Retinal pigment epithelial cell (primary cell): ENCODE results near the gene NLRP8.

ENCODE experiments used
- DNase-seq: peaks from one replicate; pipeline ENCODE4 v3.0.0-alpha.2; 2010; ENCODE audit warnings: low read depth
- H3K4me3 ChIP-seq: 2 replicates; pipeline ENCODE4 v1.5.1; 2011; ENCODE audit warnings: mild to moderate bottlenecking, low read length, control low read depth, moderate library complexity
- CTCF ChIP-seq: conservative IDR thresholded peaks from 2 replicates; pipeline ENCODE4 v1.5.1; 2011; ENCODE audit warnings: low read depth, low read length, control low read depth, inconsistent platforms

The NLRP8 gene

GRCh38 chr19:55947532-55947931 lies at the start of gene NLRP8:
Gene NLRP8 (plus strand): TSS chr19:55947832.
- no peak within 1 kb of the TSS for H3K4me3 ChIP-seq
- TF ChIP-seq CTCF: no peak
- DNase-seq: no peak

- H3K4me3 ChIP-seq: no peak overlapping the region
- no peak for DNase-seq
- no peak for TF ChIP-seq CTCF
These were observed 48.7 kb upstream of the NLRP8 start for GRCh38 chr19:55898911-55899310.

GRCh38 chr19:55901369-55902079 lies 46.1 kb upstream of the NLRP8 start:
- H3K4me3 ChIP-seq: no peak overlapping the region
- no peak for TF ChIP-seq CTCF
- no peak for DNase-seq

GRCh38 chr19:55902080-55902751 lies 45.4 kb upstream of the NLRP8 start:
- H3K4me3 ChIP-seq: no peak overlapping the region
- TF ChIP-seq CTCF: no peak
- DNase-seq: no peak

GRCh38 chr19:55907286-55907685 lies 40.3 kb upstream of the NLRP8 start:
- H3K4me3 ChIP-seq: no peak overlapping the region
- TF ChIP-seq CTCF: no peak

GRCh38 chr19:55907746-55908145 lies 39.9 kb upstream of the NLRP8 start:
- no peak for DNase-seq
- no peak overlapping the region for H3K4me3 ChIP-seq
- TF ChIP-seq CTCF: no peak

More at GRCh38 chr19:55907286-55907685, 40.3 kb upstream of the NLRP8 start:
- no peak for DNase-seq

GRCh38 chr19:55909801-55910200 lies 37.8 kb upstream of the NLRP8 start:
- no peak overlapping the region for H3K4me3 ChIP-seq
- DNase-seq: no peak
- no peak for TF ChIP-seq CTCF
